HG03520 (cell line): Measurements from ENCODE around the gene BOD1L1.

Source experiments
- ATAC-seq: cut with Tn5 transposase; IDR thresholded peaks from one replicate; pipeline ENCODE4 v1.9.1; 2021; ENCODE audit warnings: mild to moderate bottlenecking, moderate library complexity; ENCODE audit not compliant: unreplicated experiment

The BOD1L1 gene

DNA sequence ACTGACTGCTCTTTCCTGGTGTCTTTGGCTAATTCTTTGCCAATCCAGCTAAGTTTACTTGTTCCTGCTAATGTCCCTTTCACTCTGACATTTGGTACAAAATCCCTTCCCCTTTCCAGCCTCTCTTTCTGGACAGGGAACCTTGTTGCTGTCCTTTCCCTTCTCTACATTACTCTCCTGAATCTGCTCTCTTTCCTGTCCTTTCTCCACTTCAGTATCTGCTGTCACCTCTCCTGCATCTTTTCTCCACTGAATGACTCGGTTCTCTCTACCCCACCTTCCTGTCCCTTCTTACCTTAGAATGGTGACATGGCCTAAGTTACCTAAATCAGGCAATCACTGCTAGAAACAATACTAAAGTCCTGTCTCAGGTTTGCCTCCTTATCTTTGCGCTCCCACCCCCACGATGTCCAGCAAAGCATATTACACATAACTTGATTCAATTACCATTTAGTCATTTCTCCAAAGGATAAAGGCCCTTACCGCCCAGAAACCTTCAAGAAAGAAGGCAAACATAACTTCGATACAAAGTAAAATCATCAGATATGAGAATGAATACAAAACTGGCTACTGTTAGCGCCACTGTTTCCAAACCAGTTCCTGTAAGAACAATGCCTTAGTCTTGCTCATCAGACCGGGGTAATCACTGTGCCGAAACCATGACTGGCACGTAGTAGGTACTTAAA lies 890 bp downstream of the BOD1L1 start:
- no peak for ATAC-seq

DNA sequence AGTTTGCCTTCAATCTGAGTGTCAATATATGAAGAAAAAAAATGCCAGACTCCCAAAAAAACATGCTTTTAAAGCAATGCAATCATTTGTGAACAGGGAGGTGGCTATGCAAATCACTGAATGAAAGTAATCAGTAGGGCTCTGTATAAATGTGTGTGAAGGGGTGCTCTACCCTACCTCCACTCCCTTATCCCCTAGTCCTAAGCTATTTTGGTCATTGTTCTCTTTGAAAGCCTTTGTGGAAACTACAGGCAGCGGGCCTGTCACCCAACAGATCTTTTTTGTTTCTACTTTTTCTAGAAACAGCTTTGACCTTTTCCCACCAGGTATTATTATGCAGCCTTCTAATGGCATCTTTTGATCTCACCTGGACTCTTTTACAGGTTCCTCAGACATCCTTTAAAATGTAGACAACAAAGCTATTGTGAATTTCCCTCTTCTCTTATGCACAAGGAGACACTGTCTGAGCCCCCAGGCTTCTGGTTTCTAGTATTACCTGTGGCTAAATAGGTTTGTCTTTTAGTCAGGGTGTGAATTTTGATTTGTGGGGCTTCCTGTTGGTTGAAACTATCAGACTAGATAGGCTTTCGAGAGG lies 9.2 kb downstream of the BOD1L1 start:
- ATAC-seq = no peak

DNA sequence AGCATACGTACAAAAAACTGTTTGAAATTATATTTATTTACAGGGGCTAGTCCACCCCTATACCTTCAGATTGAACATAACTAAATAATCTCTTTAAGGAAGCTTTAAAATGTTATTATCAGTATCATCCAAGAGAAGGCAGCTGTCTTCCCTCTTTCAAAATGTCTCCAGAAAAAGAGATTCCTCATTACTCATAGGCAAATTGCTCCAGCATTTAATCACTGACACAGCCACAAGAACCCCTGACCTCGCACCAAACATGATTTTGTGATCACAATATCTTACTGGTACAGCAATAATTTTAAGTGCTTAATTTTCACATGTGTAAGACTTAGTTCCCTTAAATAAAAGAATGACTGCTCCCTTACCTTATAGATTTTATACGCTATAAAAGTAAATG lies 9.7 kb downstream of the BOD1L1 start:
- no peak for ATAC-seq

DNA sequence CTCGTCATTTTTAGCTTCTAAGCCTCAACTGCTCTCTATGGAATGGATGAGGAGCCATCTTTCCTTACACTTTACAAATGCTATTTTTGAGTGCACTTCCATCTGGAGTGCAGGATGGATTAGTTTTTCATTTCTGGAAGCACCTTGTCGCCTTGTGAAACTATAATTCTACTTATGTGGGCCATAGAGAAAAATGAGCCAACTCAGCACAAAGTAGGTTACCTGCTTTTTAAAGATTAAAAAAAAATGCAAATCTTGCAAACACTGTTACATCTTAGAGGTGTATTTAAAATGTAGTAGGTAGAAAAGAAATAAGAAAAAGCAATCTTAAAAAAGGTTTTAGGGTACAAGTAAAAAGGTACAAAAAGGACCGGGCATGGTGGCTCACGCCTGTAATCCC lies 10.9 kb downstream of the BOD1L1 start:
- ATAC-seq = no peak

- peak; percentile 34 for ATAC-seq
Measured at GRCh38 chr4:13615161-13615560, 12.4 kb downstream of the BOD1L1 start.

- ATAC-seq = no peak
Measured at GRCh38 chr4:13612569-13612968, 15.0 kb downstream of the BOD1L1 start.

DNA sequence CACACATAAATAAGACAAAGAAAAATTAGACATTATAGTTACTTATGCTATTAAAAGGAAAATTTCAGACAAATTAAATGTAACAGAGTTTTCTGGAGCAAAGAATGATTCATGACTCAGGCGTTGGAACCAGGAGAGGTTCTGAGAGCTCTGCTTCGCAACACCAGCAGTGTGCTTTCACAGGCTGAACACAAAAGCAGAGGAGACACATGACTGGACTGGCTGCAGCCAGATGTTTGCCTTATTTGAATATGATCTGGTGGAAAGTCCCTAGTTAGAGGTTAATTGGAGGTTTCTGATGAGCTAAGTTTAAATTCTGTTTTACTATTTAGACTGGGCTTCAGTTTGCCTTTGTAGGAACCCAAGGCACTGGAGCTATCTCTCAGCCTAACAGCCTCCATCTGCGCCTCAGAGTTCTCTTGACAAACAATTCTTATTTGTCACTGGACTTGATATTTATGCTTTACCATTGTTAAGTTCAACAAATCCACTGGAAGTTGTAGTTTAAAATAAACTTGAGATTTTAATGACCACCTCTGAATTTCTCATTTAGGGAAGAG lies 16.2 kb downstream of the BOD1L1 start:
- ATAC-seq = peak; percentile 98

- no peak for ATAC-seq
Measured at GRCh38 chr4:13605330-13605729, 22.2 kb downstream of the BOD1L1 start.

DNA sequence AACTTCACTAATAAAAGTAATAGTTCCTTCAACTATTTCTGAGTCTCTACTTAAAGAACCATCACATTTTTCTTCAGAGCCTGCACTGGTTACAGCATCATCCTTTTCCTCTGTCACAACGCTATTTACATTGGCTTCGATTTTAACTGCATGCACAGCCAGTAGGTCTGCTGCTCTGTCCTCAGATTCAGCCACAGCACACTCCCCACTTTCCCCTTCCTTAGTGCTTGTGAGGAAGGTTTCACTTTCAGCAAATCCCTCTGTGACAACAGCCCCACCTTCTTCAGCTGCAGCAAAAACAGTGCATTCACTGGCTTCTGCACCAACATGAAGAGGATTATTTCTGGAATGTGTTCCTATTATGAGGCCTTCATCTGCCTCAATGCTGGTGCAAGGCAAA lies 25.7 kb downstream of the BOD1L1 start:
- no peak for ATAC-seq

DNA sequence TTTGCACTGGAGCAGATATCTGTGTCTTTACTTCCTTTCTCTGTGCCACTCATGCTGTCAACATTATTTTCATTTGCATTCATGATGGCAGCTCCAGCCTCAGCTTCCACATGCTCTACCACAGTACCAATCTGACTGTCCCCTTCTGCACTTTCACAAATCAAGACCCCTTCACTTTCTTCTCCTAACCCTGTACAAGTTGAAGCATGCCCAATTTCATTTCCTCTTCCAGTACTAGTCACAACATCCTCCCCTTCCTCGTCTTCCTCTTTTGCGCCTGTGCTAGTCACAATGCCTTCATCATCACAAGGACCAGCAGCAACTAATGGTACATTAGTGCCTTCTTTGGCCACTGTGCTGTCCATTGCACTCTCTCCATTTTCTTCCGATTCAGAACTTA lies 26.5 kb downstream of the BOD1L1 start:
- ATAC-seq = peak; percentile 53

- no peak for ATAC-seq
Measured at GRCh38 chr4:13599159-13599558, 28.4 kb downstream of the BOD1L1 start.

- no peak for ATAC-seq
Measured at GRCh38 chr4:13597604-13598003, 29.9 kb downstream of the BOD1L1 start.

GRCh38 chr4:13597141-13597540 lies 30.4 kb downstream of the BOD1L1 start:
- no peak for ATAC-seq

DNA sequence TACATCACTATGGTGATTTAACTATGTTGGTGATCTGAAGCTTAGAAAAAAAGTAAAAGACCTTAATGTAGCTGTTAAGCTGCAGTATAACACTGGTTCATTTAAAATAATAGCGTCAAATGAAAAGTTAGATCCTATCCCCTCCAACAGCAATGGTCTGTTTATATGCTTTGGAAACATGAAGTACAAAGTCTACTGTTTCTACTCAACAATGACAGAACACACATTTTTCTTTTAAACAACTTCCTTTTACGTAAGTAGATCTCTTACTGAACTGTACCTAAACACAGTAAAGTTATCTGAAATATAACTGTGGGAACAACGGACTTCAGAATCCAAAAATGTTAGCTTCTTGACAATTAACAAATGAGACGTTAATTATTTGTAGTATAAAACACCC lies 35.3 kb downstream of the BOD1L1 start:
- no peak for ATAC-seq

DNA sequence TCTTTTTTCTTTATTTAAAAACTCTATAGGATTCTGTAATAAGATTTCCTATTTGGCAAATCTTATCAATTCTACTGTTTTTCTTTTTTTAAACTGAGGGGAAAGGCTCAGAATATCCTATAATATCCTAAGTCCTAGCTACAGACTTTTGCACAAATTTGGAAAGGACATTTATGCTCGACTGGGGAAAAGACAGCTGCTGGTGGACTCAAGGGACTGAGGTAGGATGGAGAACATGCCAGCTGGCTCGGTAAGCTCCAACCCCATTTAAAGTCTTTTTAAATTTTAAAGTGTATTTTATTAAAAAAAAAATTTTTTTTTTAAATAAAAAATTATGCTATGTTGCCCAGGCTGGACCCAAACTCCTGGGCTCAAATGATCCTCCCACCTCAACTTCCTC lies 36.8 kb downstream of the BOD1L1 start:
- ATAC-seq = no peak

- ATAC-seq = no peak
Measured at GRCh38 chr4:13588954-13589353, 38.6 kb downstream of the BOD1L1 start.

- no peak for ATAC-seq
Measured at GRCh38 chr4:13584481-13584880, 43.0 kb downstream of the BOD1L1 start.

DNA sequence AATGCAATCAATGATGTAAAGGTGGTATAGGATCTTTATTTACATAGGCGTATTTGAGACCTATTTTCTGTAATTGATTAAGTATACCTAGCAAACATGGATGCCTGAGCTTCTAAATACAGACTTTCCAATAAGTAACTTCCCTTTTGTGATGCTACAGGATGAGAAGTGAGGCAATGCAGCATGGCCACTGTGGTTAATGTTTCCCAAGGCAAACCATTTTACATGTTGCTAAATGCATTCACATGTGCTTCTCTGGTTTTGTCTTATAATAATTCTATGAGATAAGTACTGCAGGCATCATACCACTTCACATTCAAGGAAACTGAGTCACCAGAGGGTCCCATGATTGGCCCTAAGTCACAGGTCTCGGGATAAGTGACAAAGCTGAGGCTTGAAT lies 47.5 kb downstream of the BOD1L1 start:
- ATAC-seq = no peak

GRCh38 chr4:13577660-13578059 lies 49.9 kb downstream of the BOD1L1 start:
- no peak for ATAC-seq

- no peak for ATAC-seq
Measured at GRCh38 chr4:13570916-13571315, 56.6 kb downstream of the BOD1L1 start.

DNA sequence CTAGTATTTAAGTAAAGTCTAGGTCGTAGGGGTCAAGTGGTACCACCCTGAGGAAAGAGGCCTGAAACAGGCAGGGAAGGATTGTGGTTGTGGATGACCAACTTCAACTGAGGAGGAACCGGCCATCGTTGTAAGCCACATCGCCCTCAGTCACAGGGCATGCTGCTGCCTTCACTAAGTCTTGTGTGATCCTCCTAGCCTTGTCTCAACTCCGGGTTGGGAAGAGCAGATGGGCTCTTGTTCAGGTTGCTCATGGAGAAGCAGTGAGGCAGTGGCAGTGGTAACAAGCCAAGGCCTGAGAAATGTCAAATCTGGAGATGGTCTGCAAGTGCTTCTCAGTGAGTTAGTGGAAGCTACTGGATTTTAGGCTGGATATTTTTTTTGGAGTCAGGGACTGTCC lies 60.4 kb downstream of the BOD1L1 start:
- no peak for ATAC-seq

- no peak for ATAC-seq
Measured at GRCh38 chr4:13562876-13563275, 64.6 kb downstream of the BOD1L1 start.

DNA sequence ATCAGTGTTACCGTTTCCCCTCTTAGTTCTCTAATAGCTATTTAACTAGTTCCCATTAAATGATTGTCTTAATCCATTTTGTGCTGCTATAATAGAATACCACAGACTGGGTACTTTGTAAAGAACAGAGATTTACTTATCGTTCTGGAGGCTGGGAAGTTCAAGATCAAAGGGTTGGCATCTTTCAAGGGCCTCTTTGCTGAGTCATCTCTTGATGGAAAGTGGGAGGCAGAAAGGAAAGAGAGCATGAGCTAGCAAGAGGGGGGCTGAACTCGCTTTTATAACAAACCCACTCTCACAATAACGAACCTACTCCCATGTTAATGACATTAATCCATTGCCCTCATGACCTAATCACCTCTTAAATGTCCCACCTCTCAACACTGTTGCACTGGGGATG lies 65.9 kb downstream of the BOD1L1 start:
- ATAC-seq = no peak
